Right cardiac atrium (tissue), 5 donors: ENCODE results near the gene QTRT2. TPM values are rescaled to one million over a fixed set of nuclear protein-coding genes. Genes with fewer than 3 reads are reported as not detected.

Experiments used
- ATAC-seq, 2 donors: fragments of 200-7000 bp; cut with Tn5 transposase; one replicate each; pipeline versions ENCODE4 v1.8.0 to v1.9.1; 2020; ENCODE audit warnings: moderate library complexity in 2 of 2, mild to moderate bottlenecking in 1 of 2
- DNase-seq, 3 donors: peaks; one replicate each; pipeline ENCODE4 v3.0.0-alpha.2; 2020
- H3K27ac ChIP-seq: one replicate; pipeline ENCODE4 v1.5.1; 2013; ENCODE audit warnings: mild to moderate bottlenecking, low read length, control low read depth, moderate library complexity
- H3K27me3 ChIP-seq: one replicate; pipeline ENCODE4 v1.6.1; 2013; ENCODE audit not compliant: control insufficient read depth, insufficient read depth
- H3K4me1 ChIP-seq: one replicate; pipeline ENCODE4 v1.6.1; 2013; ENCODE audit warnings: low read length; ENCODE audit not compliant: control insufficient read depth, insufficient read depth
- H3K4me3 ChIP-seq: one replicate; pipeline ENCODE4 v1.5.1; 2013; ENCODE audit warnings: low read length, control low read depth
- H3K9me3 ChIP-seq: one replicate; pipeline ENCODE4 v1.6.1; 2013; ENCODE audit warnings: low read length; ENCODE audit not compliant: control insufficient read depth
- WGBS: extraction: QIAGEN DNeasy Blood & Tissue Kit; methylation state at CpG from one replicate; pipeline ENCODE4 v1.1.7; 2013; 5-methylcytosine and 5-hydroxymethylcytosine counted together
- intact Hi-C, 4 donors: fragments of 100-400 bp; cut with DNase I; formaldehyde crosslinking; loops; one replicate each; pipeline versions ENCODE4 v1.11.0 to v1.14.0; 2022 to 2023
- polyA plus RNA-seq: library from polyadenylated mRNA; stranded (reverse); fragments of 200-250 nt; gene quantifications from one replicate; pipeline ENCODE4 v1.2.3, GENCODE V29; 2013
- total RNA-seq, 4 donors: library from RNA; stranded (reverse); fragmentation: NEBNext Ultra II Directional; extraction: Animal tissue kit (Norgen Biotek cat#: 25700); gene quantifications; one replicate each; pipeline ENCODE4 v1.2.1, GENCODE V29; 2021
- donor health status: healthy with polysubstance abuse.
- donor health status: DM: no; HTN: yes; CAD: no.
- donor health status: DM: no; HTN: no; CAD: no.
- donor health status: DM: no; HTN: yes; CAD: no; lungs with severe emphysema.
- donor health status: DM: yes; HTN: yes; CAD: no.

The QTRT2 gene
- total and polyA plus RNA-seq, 5 donors, result 3.4 to 9.4 (median 7.4) TPM

DNA sequence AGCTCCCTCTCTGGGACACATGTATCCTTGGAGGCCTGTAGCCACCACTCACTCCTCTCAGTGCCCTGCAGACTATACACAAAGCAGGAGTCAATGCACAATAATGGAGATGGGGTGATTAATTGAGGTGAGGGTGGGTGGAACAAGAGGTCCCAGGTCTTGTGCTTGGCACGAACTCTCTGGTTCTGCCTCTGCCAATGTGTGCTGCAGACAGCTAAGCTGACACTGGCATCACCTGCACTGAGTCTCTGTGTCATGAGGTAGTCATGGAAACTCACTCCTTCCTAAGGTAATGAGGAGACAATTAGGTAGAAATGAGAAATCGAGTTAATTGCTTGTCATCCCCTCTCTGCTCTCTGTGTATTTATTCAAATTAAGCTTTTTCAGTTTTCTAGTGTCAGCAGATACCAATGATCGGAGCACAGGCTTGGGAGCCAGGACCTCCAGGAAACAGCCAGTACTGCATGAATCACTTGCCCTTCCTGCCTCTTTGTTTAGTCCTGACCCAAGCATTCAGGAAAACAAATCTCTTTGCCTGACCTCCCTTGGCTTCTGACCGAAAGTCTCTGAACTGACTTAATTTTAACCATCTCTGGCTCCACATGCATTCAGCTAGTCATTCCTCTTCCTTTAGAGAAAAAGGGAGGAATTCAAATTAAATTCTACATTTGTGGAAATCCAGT lies 65.6 kb downstream of the QTRT2 start:
- H3K27ac ChIP-seq, result peak overlapping the region; percentile 50
- no peaks in the 10 kb centered on the region for H3K9me3 ChIP-seq
- H3K4me1 ChIP-seq, result peaks cover 2% of the 10 kb centered on the region
- 62% methylated on average over 4 of the region's 4 CpGs for WGBS
- ATAC-seq (peak; percentile 91 to 99), DNase-seq (peak in 2 of 3 donors; percentile 26 to 53)
- intact Hi-C loops, result no loop called here
- H3K4me3 ChIP-seq, result no peak overlapping the region
- H3K27me3 ChIP-seq, result no peaks in the 10 kb centered on the region

DNA sequence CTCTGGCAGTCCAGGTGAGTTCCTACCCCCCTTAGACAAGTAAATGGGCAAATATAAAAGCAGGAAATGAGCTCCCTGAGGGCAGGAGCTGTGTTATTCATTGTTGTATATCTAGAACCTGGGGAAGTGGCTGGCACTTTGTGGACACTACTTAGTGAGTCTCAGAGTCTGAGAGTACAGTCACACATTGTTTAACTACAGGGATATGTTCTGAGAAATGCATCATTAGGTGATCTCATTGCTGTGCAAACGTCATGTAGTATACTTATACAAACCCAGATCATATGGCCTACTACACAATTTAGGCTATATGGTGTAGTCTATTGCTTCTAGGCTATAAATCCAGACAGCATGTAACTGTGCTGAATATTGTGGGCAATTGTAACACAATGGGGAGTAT lies 69.9 kb downstream of the QTRT2 start:
- Histone ChIP-seq H3K4me1 (peaks cover 2% of the 10 kb centered on the region), H3K9me3 (no peaks in the 10 kb centered on the region), H3K4me3 (no peak overlapping the region), H3K27ac (no peak overlapping the region), H3K27me3 (no peaks in the 10 kb centered on the region)
- ATAC-seq (no peak), DNase-seq (no peak)
- WGBS, result 62% methylated on average over 1 of the region's 1 CpG
- intact Hi-C loops, result no loop called here

- intact Hi-C loops, result no loop called here
- no peak overlapping the region for H3K27ac ChIP-seq
- WGBS, result 88% methylated on average over 3 of the region's 3 CpGs
- no peak for DNase-seq
- H3K4me3 ChIP-seq, result no peak overlapping the region
- H3K4me1 ChIP-seq, result no peaks in the 10 kb centered on the region
- no peak for ATAC-seq
- no peaks in the 10 kb centered on the region for H3K9me3 ChIP-seq
- no peaks in the 10 kb centered on the region for H3K27me3 ChIP-seq
Observed at GRCh38 chr3:114127517-114127916, 71.0 kb downstream of the QTRT2 start.

DNA sequence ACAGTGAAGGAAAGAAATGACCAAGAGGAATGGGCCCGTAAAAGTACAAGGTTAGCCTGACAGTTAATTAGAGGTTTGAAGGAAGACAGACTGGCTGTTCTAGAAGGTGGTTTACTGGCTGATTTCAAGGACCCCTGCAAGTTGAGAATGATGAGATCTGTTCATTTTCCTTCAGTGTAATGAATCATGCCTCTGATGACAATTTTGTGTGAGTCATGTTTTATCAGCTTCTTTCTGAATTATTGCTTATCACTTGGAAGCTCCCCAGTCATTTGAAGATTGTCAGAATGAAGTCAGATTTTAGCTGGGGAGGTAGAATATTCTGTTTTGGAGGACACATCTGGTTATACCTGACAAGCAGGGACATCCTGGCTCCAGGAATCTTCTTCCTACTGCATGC lies 71.7 kb downstream of the QTRT2 start:
- H3K4me3 ChIP-seq, result no peak overlapping the region
- H3K4me1 ChIP-seq, result no peaks in the 10 kb centered on the region
- intact Hi-C loops, result no loop called here
- H3K27me3 ChIP-seq, result no peaks in the 10 kb centered on the region
- ATAC-seq (no peak), DNase-seq (no peak)
- no peak overlapping the region for H3K27ac ChIP-seq
- 60% methylated on average over 1 of the region's 1 CpG for WGBS
- no peaks in the 10 kb centered on the region for H3K9me3 ChIP-seq

DNA sequence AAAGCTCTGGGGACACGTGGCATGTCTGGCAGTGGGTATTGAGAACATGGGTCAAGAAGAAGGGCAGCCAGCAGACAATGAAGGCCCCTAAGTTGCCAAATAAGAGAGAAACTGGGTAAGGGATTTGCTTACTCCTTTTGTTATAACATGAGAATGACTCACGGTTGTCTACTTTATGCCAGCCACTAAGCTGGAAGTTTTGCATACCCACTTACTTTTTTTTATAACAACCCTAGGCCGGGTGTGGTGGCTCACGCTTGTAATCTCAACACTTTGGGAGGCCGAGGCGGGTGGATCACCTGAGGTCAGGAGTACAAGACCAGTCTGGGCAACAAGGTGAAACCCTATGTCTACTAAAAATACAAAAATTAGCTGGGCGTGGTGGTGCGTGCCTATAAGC lies 72.3 kb downstream of the QTRT2 start:
- ATAC-seq (no peak), DNase-seq (no peak)
- H3K27me3 ChIP-seq, result no peaks in the 10 kb centered on the region
- no peak overlapping the region for H3K4me3 ChIP-seq
- intact Hi-C loops, result no loop called here
- H3K27ac ChIP-seq, result no peak overlapping the region
- peaks cover 1% of the 10 kb centered on the region for H3K4me1 ChIP-seq
- WGBS, result 91% methylated on average over 8 of the region's 8 CpGs
- no peaks in the 10 kb centered on the region for H3K9me3 ChIP-seq

DNA sequence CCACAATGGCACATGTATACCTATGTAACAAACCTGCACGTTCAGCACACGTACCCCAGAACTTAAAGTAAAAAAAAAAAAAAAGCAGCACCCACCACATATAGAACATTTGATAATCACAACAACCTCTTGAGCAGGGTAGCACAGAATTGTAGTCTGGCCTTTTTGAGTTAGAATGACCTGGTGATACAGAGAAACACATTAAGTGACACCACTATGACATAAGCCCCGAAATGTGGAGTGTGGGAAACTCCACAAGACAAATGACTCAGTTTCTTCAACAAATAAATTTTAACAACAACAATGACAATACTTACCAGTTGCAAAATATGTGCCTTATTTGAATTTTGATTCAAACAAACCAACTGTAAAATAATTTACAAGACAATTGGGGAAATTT lies 76.0 kb downstream of the QTRT2 start:
- intact Hi-C loops, result no loop called here
- 96% methylated on average over 3 of the region's 3 CpGs for WGBS
- no peak for ATAC-seq
- Histone ChIP-seq H3K27ac (no peak overlapping the region), H3K4me1 (peaks cover 1% of the 10 kb centered on the region), H3K9me3 (no peaks in the 10 kb centered on the region), H3K4me3 (no peak overlapping the region), H3K27me3 (no peaks in the 10 kb centered on the region)
- no peak for DNase-seq

DNA sequence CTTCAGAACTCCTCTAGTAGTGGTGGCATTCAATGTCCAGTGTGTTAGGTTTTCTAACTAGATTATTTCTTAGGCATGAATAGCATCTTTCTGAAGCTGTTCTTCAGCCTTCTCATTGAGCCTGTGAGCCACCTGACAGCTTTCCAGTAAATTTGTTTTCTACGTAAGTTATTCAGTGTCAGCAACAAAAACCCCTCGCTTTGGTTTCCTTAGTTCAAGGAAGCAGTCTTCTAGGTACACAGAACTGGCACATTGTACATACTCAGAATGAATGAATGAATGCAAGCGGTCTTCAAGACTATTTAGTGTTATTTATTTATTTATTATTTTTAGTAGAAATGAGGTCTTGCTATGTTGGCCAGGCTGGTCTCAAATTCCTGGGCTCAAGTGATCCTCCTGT lies 77.4 kb downstream of the QTRT2 start:
- no peak overlapping the region for H3K27ac ChIP-seq
- DNase-seq, result no peak
- ATAC-seq, result no peak
- intact Hi-C loops, result no loop called here
- H3K4me1 ChIP-seq, result peaks cover 1% of the 10 kb centered on the region
- H3K4me3 ChIP-seq, result no peak overlapping the region
- 96% methylated on average over 3 of the region's 3 CpGs for WGBS
- no peaks in the 10 kb centered on the region for H3K9me3 ChIP-seq
- H3K27me3 ChIP-seq, result no peaks in the 10 kb centered on the region

Other genes starting within 250 kb of the QTRT2 start
- gene GRAMD1C, start 217.9 kb upstream of the QTRT2 start, total RNA-seq, result 1 to 10 TPM in 3 of 4 donors, under 1 TPM in 1; 0.94 to 3.0 (median 1.8) TPM
- gene GRAMD1C, start 217.9 kb upstream of the QTRT2 start, polyA plus RNA-seq, result 0.38 TPM
- gene ZDHHC23, start 108.7 kb upstream of the QTRT2 start, total RNA-seq, result 1 to 10 TPM; 1.2 to 2.4 (median 2.2) TPM
- 0.93 TPM for gene ZDHHC23, start 108.7 kb upstream of the QTRT2 start, polyA plus RNA-seq
- 1 to 10 TPM; 1.8 to 3.1 (median 2.3) TPM for gene CCDC191, start 211 bp upstream of the QTRT2 start, total RNA-seq
- gene CCDC191, start 211 bp upstream of the QTRT2 start, polyA plus RNA-seq, result 1.4 TPM
- not detected for gene DRD3, start 122.3 kb downstream of the QTRT2 start, total RNA-seq
- not detected for gene DRD3, start 122.3 kb downstream of the QTRT2 start, polyA plus RNA-seq
- gene ZNF80, start 180.8 kb downstream of the QTRT2 start, total RNA-seq, result not detected
- not detected for gene ZNF80, start 180.8 kb downstream of the QTRT2 start, polyA plus RNA-seq
- gene TIGIT, start 237.3 kb downstream of the QTRT2 start, total RNA-seq, result under 1 TPM in 3 of 4 donors, not detected in 1; 0.11 to 0.53 (median 0.23) TPM
- 0.07 TPM for gene TIGIT, start 237.3 kb downstream of the QTRT2 start, polyA plus RNA-seq